GM18502 (cell line): ENCODE measurements around the gene DNAJC18.
"Not testable (repeated sequence)": the region's sequence is repeated elsewhere in the genome, so short reads cannot be mapped to it uniquely, and the experiment has no call there.

ENCODE experiments used
- ATAC-seq: cut with Tn5 transposase; IDR thresholded peaks from one replicate; pipeline ENCODE4 v1.9.1; 2021; ENCODE audit warnings: mild to moderate bottlenecking; ENCODE audit not compliant: unreplicated experiment, poor library complexity

The DNAJC18 gene

GRCh38 chr5:139461698-139462097 is 22.4 kb upstream of the DNAJC18 start:
- ATAC-seq = no peak

- no peak for ATAC-seq
Measured at GRCh38 chr5:139461176-139461575, 21.9 kb upstream of the DNAJC18 start.

GRCh38 chr5:139460455-139460854 is 21.1 kb upstream of the DNAJC18 start:
- ATAC-seq = no peak

- ATAC-seq = peak; percentile 41
Measured at GRCh38 chr5:139459451-139459934, 20.2 kb upstream of the DNAJC18 start.

- ATAC-seq = peak; percentile 69
Measured at GRCh38 chr5:139458580-139459407, 19.5 kb upstream of the DNAJC18 start.

- ATAC-seq = no peak
Measured at GRCh38 chr5:139457653-139458306, 18.5 kb upstream of the DNAJC18 start.

- no peak for ATAC-seq
Measured at GRCh38 chr5:139457241-139457640, 17.9 kb upstream of the DNAJC18 start.

- ATAC-seq = no peak
Measured at GRCh38 chr5:139456776-139457175, 17.5 kb upstream of the DNAJC18 start.

GRCh38 chr5:139454568-139455290 is 15.4 kb upstream of the DNAJC18 start:
- ATAC-seq = no peak

GRCh38 chr5:139453683-139454567 is 14.6 kb upstream of the DNAJC18 start:
- no peak for ATAC-seq

GRCh38 chr5:139451878-139452660 is 12.7 kb upstream of the DNAJC18 start:
- no peak for ATAC-seq

- no peak for ATAC-seq
Measured at GRCh38 chr5:139451176-139451575, 11.9 kb upstream of the DNAJC18 start.

- peak; percentile 76 for ATAC-seq
Measured at GRCh38 chr5:139446956-139447779, 7.8 kb upstream of the DNAJC18 start.

GRCh38 chr5:139445325-139446170 is 6.2 kb upstream of the DNAJC18 start:
- ATAC-seq = no peak

- ATAC-seq = no peak
Measured at GRCh38 chr5:139443831-139444453, 4.6 kb upstream of the DNAJC18 start.

- ATAC-seq = not testable (repeated sequence)
Measured at GRCh38 chr5:139440416-139440815, 1.1 kb upstream of the DNAJC18 start.

GRCh38 chr5:139438707-139439012 is 665 bp downstream of the DNAJC18 start:
- ATAC-seq = no peak
